GM23338 (cell line): ENCODE measurements around the gene NOTCH1. TPM values are rescaled to one million over a fixed set of nuclear protein-coding genes. Genes with fewer than 3 reads are reported as not detected.

ENCODE experiments used
- ATAC-seq: fragments of 200-7000 bp; cut with Tn5 transposase; 3 replicates; pipeline ENCODE4 v1.9.1; 2020
- DNase-seq: peaks from one replicate; pipeline ENCODE4 v3.0.0-alpha.2; 2015; ENCODE audit warnings: low spot score
- H2AFZ ChIP-seq: fragments of 200-600 bp; sonication (generic); 2 replicates; pipeline ENCODE4 v1.8.0; 2016; ENCODE audit warnings: antibody characterized with exemption, mild to moderate bottlenecking, moderate library complexity
- H3F3A ChIP-seq: fragments of 200-600 bp; sonication (generic); replicated peaks from 2 replicates; pipeline ENCODE4 v1.8.0; 2017; ENCODE audit warnings: antibody characterized with exemption, mixed run types, low read depth
- H3K27ac ChIP-seq: fragments of 200-600 bp; sonication (generic); 2 replicates; pipeline ENCODE4 v1.6.1; 2016; ENCODE audit warnings: low read depth
- H3K27me3 ChIP-seq: fragments of 200-600 bp; sonication (generic); 2 replicates; pipeline ENCODE4 v1.8.0; 2016; ENCODE audit warnings: mild to moderate bottlenecking, mixed run types, moderate library complexity; ENCODE audit not compliant: insufficient read depth
- H3K36me3 ChIP-seq: fragments of 200-600 bp; sonication (generic); 2 replicates; pipeline ENCODE4 v1.8.0; 2016; ENCODE audit warnings: mild to moderate bottlenecking; ENCODE audit not compliant: insufficient read depth
- H3K4me1 ChIP-seq: fragments of 200-600 bp; sonication (generic); 2 replicates; pipeline ENCODE4 v1.8.0; 2016; ENCODE audit warnings: mild to moderate bottlenecking, moderate library complexity; ENCODE audit not compliant: insufficient read depth
- H3K4me2 ChIP-seq: fragments of 200-600 bp; sonication (generic); 2 replicates; pipeline ENCODE4 v1.7.1; 2017; ENCODE audit warnings: mixed run types
- H3K4me3 ChIP-seq: fragments of 200-600 bp; sonication (generic); 2 replicates; pipeline ENCODE4 v1.6.1; 2016; ENCODE audit warnings: mixed run types
- H3K79me2 ChIP-seq: fragments of 200-600 bp; sonication (generic); replicated peaks from 2 replicates; pipeline ENCODE4 v1.8.0; 2017; ENCODE audit warnings: mild to moderate bottlenecking; ENCODE audit not compliant: insufficient read depth
- H3K9me2 ChIP-seq: fragments of 200-600 bp; sonication (generic); 2 replicates; pipeline ENCODE4 v1.8.0; 2017; ENCODE audit not compliant: insufficient read depth
- H4K20me1 ChIP-seq: fragments of 200-600 bp; sonication (generic); replicated peaks from 2 replicates; pipeline ENCODE4 v1.8.0; 2017; ENCODE audit warnings: mild to moderate bottlenecking; ENCODE audit not compliant: insufficient read depth
- H3K27ac Mint-ChIP-seq: 2 replicates; pipeline ENCODE4 v1.8.0; 2020; ENCODE audit warnings: inconsistent platforms, mild to moderate bottlenecking, moderate library complexity, mixed read lengths
- H3K27me3 Mint-ChIP-seq: 3 replicates; pipeline ENCODE4 v1.8.0; 2022; ENCODE audit warnings: low read depth, mild to moderate bottlenecking, moderate library complexity, mixed read lengths, inconsistent platforms; ENCODE audit not compliant: insufficient read depth, poor library complexity
- H3K36me3 Mint-ChIP-seq: 3 replicates; pipeline ENCODE4 v1.8.0; 2021; ENCODE audit warnings: low read depth, mild to moderate bottlenecking, inconsistent platforms, moderate library complexity, mixed read lengths
- H3K4me1 Mint-ChIP-seq: 3 replicates; pipeline ENCODE4 v1.8.0; 2020; ENCODE audit warnings: mild to moderate bottlenecking, inconsistent platforms, mixed read lengths
- H3K4me3 Mint-ChIP-seq: 3 replicates; pipeline ENCODE4 v1.8.0; 2021; ENCODE audit warnings: moderate library complexity, mild to moderate bottlenecking, inconsistent platforms, mixed read lengths
- H3K9me3 Mint-ChIP-seq: 3 replicates; pipeline ENCODE4 v1.8.0; 2020; ENCODE audit warnings: moderate library complexity, mild to moderate bottlenecking, inconsistent platforms, mixed read lengths
- CREB1 ChIP-seq: fragments of 250-450 bp; sonication (Bioruptor Pico); IDR thresholded peaks from 2 replicates; pipeline ENCODE4 v1.5.0; 2020; ENCODE audit warnings: low read depth, mild to moderate bottlenecking, moderate library complexity
- EZH2 ChIP-seq: fragments of 200-600 bp; sonication (generic); IDR thresholded peaks from one replicate; pipeline ENCODE4 v1.8.0; 2017; ENCODE audit warnings: antibody characterized with exemption, mild to moderate bottlenecking, low read depth; ENCODE audit not compliant: unreplicated experiment
- EZH2phosphoT487 ChIP-seq: fragments of 200-600 bp; sonication (generic); IDR thresholded peaks from one replicate; pipeline ENCODE4 v1.8.1; 2018; ENCODE audit warnings: antibody characterized with exemption; ENCODE audit not compliant: unreplicated experiment
- JUNB ChIP-seq: IDR thresholded peaks from one replicate; pipeline ENCODE4 v1.6.1; 2016; ENCODE audit warnings: antibody characterized with exemption; ENCODE audit not compliant: unreplicated experiment
- NANOG ChIP-seq: IDR thresholded peaks from 2 replicates; pipeline ENCODE4 v1.6.1; 2016; ENCODE audit warnings: antibody characterized with exemption, borderline replicate concordance
- POLR2AphosphoS5 ChIP-seq: IDR thresholded peaks from 2 replicates; pipeline ENCODE4 v1.6.1; 2016; ENCODE audit warnings: antibody characterized with exemption, low read depth
- STAT1 ChIP-seq: IDR thresholded peaks from one replicate; pipeline ENCODE4 v1.6.1; 2016; ENCODE audit warnings: antibody characterized with exemption; ENCODE audit not compliant: unreplicated experiment
- ZNF114 ChIP-seq: fragments of 250-450 bp; sonication (Bioruptor Pico); IDR thresholded peaks from 2 replicates; pipeline ENCODE4 v1.5.0; 2020; ENCODE audit warnings: mild to moderate bottlenecking, moderate library complexity
- ZNF331 ChIP-seq: fragments of 250-450 bp; sonication (Bioruptor Pico); IDR thresholded peaks from 2 replicates; pipeline ENCODE4 v1.5.0; 2020; ENCODE audit warnings: low read depth, mild to moderate bottlenecking, moderate library complexity
- polyA plus RNA-seq: library from polyadenylated mRNA; unstranded; fragments of >200 nt; fragmentation: Nextera tagmentation; extraction: Ambion mirVana; gene quantifications from 2 replicates; pipeline ENCODE4 v1.2.1, GENCODE V29; 2016
- total RNA-seq: library from RNA; depleted of rRNA; stranded (reverse); fragments of >200 nt; shearing (Covaris generic); gene quantifications from 2 replicates; pipeline ENCODE4 v1.2.3, GENCODE V29; 2014
- TF ChIP-seq, protein P1 (sequence below): fragments of 250-450 bp; sonication (Bioruptor Pico); IDR thresholded peaks from 2 replicates; pipeline ENCODE4 v1.5.0; 2020; ENCODE audit warnings: mild to moderate bottlenecking, moderate library complexity
- TF ChIP-seq, protein P2 (sequence below): IDR thresholded peaks from one replicate; pipeline ENCODE4 v1.6.1; 2018; ENCODE audit warnings: antibody characterized with exemption; ENCODE audit not compliant: unreplicated experiment
- TF ChIP-seq, protein P3 (sequence below), 2 experiments: fragments of 200-600 bp in 1 of 2; sonication (generic) in 1 of 2; conservative IDR thresholded peaks; 2 replicates each; pipeline versions ENCODE4 v1.5.1 to v1.6.1; 2016 to 2017; ENCODE audit warnings: antibody characterized with exemption in 2 of 2, low read depth in 2 of 2, mild to moderate bottlenecking in 2 of 2, moderate library complexity in 1 of 2
- TF ChIP-seq, protein P4 (sequence below): IDR thresholded peaks from 2 replicates; pipeline ENCODE4 v1.6.1; 2016; ENCODE audit warnings: antibody characterized with exemption

Gene NOTCH1
- total and polyA plus RNA-seq, 2 experiments from 2014 or later, result 9.9 to 97.2 TPM

DNA sequence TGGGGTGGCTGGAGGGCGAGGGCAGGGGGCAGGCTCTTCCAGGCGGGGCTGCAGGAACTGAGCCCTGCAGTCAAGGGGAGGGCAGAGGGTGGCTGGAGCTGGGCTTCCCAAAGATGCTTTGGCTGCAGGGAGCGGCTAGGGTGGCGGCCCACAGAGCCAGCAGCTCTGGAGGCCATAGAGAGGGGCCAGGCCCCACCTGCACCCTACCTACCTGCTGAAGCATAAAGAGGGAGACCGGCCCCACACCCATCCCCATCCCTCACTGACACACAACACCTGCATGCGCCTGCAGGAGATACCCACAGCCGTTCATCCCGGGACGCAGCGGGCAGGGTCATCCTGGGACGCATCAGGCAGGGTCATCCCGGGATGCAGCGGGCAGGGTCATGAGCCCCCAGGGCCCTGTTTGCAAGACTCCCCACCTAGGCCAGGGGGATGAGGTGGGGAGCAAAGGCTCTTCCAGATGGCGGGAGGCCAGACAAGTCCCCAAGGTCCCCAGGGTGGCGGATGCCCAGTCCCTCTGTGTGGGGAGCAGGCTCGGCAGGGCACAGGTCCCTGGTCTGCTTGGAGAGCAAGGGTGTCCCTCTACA, 39.8 kb upstream of the NOTCH1 start:
- no peak for DNase-seq
- Histone ChIP-seq H3K79me2 (no peaks in the 10 kb centered on the region), H3K4me1 (peaks cover 21% of the 10 kb centered on the region), H2AFZ (no peak overlapping the region), H3K27ac (no peak overlapping the region), H3K9me2 (0 out of 2 replicates have a peak, but pooled peaks cover 7% of the 10 kb centered on the region), H3K27me3 (no peaks in the 10 kb centered on the region), H3F3A (peaks cover 29% of the 10 kb centered on the region), H3K4me3 (no peak overlapping the region), H3K36me3 (no peaks in the 10 kb centered on the region), H4K20me1 (no peaks in the 10 kb centered on the region), H3K4me2 (no peak overlapping the region)
- TF ChIP-seq NANOG, result no peak
- no peak for TF ChIP-seq EZH2
- no peak for TF ChIP-seq JUNB
- no peak for TF ChIP-seq ZNF331
- no peak for TF ChIP-seq STAT1
- TF ChIP-seq CREB1 (CRISPR knock-in tag), result no peak
- TF ChIP-seq, protein P1, sequence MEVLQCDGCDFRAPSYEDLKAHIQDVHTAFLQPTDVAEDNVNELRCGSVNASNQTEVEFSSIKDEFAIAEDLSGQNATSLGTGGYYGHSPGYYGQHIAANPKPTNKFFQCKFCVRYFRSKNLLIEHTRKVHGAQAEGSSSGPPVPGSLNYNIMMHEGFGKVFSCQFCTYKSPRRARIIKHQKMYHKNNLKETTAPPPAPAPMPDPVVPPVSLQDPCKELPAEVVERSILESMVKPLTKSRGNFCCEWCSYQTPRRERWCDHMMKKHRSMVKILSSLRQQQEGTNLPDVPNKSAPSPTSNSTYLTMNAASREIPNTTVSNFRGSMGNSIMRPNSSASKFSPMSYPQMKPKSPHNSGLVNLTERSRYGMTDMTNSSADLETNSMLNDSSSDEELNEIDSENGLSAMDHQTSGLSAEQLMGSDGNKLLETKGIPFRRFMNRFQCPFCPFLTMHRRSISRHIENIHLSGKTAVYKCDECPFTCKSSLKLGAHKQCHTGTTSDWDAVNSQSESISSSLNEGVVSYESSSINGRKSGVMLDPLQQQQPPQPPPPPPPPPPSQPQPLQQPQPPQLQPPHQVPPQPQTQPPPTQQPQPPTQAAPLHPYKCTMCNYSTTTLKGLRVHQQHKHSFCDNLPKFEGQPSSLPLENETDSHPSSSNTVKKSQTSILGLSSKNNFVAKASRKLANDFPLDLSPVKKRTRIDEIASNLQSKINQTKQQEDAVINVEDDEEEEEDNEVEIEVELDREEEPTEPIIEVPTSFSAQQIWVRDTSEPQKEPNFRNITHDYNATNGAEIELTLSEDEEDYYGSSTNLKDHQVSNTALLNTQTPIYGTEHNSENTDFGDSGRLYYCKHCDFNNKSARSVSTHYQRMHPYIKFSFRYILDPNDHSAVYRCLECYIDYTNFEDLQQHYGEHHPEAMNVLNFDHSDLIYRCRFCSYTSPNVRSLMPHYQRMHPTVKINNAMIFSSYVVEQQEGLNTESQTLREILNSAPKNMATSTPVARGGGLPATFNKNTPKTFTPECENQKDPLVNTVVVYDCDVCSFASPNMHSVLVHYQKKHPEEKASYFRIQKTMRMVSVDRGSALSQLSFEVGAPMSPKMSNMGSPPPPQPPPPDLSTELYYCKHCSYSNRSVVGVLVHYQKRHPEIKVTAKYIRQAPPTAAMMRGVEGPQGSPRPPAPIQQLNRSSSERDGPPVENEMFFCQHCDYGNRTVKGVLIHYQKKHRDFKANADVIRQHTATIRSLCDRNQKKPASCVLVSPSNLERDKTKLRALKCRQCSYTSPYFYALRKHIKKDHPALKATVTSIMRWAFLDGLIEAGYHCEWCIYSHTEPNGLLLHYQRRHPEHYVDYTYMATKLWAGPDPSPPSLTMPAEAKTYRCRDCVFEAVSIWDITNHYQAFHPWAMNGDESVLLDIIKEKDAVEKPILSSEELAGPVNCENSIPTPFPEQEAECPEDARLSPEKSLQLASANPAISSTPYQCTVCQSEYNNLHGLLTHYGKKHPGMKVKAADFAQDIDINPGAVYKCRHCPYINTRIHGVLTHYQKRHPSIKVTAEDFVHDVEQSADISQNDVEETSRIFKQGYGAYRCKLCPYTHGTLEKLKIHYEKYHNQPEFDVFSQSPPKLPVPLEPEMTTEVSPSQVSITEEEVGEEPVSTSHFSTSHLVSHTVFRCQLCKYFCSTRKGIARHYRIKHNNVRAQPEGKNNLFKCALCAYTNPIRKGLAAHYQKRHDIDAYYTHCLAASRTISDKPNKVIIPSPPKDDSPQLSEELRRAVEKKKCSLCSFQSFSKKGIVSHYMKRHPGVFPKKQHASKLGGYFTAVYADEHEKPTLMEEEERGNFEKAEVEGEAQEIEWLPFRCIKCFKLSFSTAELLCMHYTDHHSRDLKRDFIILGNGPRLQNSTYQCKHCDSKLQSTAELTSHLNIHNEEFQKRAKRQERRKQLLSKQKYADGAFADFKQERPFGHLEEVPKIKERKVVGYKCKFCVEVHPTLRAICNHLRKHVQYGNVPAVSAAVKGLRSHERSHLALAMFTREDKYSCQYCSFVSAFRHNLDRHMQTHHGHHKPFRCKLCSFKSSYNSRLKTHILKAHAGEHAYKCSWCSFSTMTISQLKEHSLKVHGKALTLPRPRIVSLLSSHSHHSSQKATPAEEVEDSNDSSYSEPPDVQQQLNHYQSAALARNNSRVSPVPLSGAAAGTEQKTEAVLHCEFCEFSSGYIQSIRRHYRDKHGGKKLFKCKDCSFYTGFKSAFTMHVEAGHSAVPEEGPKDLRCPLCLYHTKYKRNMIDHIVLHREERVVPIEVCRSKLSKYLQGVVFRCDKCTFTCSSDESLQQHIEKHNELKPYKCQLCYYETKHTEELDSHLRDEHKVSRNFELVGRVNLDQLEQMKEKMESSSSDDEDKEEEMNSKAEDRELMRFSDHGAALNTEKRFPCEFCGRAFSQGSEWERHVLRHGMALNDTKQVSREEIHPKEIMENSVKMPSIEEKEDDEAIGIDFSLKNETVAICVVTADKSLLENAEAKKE (CRISPR knock-in tag), result no peak
- TF ChIP-seq, protein P2, sequence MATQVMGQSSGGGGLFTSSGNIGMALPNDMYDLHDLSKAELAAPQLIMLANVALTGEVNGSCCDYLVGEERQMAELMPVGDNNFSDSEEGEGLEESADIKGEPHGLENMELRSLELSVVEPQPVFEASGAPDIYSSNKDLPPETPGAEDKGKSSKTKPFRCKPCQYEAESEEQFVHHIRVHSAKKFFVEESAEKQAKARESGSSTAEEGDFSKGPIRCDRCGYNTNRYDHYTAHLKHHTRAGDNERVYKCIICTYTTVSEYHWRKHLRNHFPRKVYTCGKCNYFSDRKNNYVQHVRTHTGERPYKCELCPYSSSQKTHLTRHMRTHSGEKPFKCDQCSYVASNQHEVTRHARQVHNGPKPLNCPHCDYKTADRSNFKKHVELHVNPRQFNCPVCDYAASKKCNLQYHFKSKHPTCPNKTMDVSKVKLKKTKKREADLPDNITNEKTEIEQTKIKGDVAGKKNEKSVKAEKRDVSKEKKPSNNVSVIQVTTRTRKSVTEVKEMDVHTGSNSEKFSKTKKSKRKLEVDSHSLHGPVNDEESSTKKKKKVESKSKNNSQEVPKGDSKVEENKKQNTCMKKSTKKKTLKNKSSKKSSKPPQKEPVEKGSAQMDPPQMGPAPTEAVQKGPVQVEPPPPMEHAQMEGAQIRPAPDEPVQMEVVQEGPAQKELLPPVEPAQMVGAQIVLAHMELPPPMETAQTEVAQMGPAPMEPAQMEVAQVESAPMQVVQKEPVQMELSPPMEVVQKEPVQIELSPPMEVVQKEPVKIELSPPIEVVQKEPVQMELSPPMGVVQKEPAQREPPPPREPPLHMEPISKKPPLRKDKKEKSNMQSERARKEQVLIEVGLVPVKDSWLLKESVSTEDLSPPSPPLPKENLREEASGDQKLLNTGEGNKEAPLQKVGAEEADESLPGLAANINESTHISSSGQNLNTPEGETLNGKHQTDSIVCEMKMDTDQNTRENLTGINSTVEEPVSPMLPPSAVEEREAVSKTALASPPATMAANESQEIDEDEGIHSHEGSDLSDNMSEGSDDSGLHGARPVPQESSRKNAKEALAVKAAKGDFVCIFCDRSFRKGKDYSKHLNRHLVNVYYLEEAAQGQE, result no peak
- TF ChIP-seq POLR2AphosphoS5, result no peak
- TF ChIP-seq, protein P3, sequence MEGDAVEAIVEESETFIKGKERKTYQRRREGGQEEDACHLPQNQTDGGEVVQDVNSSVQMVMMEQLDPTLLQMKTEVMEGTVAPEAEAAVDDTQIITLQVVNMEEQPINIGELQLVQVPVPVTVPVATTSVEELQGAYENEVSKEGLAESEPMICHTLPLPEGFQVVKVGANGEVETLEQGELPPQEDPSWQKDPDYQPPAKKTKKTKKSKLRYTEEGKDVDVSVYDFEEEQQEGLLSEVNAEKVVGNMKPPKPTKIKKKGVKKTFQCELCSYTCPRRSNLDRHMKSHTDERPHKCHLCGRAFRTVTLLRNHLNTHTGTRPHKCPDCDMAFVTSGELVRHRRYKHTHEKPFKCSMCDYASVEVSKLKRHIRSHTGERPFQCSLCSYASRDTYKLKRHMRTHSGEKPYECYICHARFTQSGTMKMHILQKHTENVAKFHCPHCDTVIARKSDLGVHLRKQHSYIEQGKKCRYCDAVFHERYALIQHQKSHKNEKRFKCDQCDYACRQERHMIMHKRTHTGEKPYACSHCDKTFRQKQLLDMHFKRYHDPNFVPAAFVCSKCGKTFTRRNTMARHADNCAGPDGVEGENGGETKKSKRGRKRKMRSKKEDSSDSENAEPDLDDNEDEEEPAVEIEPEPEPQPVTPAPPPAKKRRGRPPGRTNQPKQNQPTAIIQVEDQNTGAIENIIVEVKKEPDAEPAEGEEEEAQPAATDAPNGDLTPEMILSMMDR (conservative IDR thresholded peaks at IDR 0.05; ENCODE audit: low read depth in 2 of 2), result no peak
- TF ChIP-seq ZNF114 (CRISPR knock-in tag), result no peak
- TF ChIP-seq, protein P4, sequence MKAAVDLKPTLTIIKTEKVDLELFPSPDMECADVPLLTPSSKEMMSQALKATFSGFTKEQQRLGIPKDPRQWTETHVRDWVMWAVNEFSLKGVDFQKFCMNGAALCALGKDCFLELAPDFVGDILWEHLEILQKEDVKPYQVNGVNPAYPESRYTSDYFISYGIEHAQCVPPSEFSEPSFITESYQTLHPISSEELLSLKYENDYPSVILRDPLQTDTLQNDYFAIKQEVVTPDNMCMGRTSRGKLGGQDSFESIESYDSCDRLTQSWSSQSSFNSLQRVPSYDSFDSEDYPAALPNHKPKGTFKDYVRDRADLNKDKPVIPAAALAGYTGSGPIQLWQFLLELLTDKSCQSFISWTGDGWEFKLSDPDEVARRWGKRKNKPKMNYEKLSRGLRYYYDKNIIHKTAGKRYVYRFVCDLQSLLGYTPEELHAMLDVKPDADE, result no peak
- no peak for TF ChIP-seq EZH2phosphoT487
- H3K36me3 Mint-ChIP-seq, result no peaks in the 10 kb centered on the region
- ATAC-seq, result no peak
- H3K4me1 Mint-ChIP-seq, result peaks cover 43% of the 10 kb centered on the region
- peaks cover 17% of the 10 kb centered on the region for H3K27me3 Mint-ChIP-seq
- no peak overlapping the region for H3K4me3 Mint-ChIP-seq
- H3K27ac Mint-ChIP-seq, result no peak overlapping the region
- no peaks in the 10 kb centered on the region for H3K9me3 Mint-ChIP-seq
